HG03097 (cell line): ENCODE data around the gene LGALS9.

ENCODE experiments used
- ATAC-seq: cut with Tn5 transposase; IDR thresholded peaks from one replicate; pipeline ENCODE4 v1.9.1; 2021; ENCODE audit not compliant: unreplicated experiment, low FRiP score

Gene LGALS9

DNA sequence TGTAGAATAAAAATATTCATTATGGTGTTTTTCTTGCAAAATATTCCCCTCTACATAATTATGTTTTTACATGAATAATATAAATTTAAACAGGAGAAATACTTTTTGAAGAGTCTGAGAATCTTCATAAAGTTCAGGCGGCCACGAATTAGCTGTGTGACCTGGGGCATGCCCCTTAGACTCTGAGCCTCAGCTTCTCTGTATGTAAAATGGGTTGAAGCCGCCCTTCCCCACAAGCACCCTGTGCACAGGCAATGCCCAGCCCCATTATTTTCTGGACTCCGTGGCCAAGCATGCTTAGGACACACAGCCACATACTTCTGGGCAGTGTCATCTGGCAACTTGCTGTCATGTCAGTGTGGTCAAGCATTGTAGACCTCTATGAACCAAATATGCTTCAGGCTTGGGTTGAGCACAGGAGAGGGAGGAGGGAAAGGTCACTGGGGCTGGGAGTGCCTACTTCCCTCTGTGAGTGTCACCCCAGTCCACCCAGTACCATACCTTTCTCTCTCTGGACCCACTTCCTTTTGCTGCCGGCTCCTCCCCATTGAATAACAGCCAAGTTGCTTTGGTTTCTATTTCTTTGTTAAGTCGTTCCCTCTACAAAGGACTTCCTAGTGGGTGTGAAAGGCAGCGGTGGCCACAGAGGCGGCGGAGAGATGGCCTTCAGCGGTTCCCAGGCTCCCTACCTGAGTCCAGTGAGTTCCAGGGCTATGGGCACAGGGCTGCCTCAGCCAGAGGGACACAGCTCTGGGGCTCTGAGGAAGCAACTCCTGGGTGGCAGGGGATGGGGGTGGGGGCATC lies at the start of gene LGALS9:
LGALS9 (plus strand) TSS at position 582 of the 804 bp plus-strand sequence; CDS start at position 660, 78 bp downstream.
- ATAC-seq, result no peak

DNA sequence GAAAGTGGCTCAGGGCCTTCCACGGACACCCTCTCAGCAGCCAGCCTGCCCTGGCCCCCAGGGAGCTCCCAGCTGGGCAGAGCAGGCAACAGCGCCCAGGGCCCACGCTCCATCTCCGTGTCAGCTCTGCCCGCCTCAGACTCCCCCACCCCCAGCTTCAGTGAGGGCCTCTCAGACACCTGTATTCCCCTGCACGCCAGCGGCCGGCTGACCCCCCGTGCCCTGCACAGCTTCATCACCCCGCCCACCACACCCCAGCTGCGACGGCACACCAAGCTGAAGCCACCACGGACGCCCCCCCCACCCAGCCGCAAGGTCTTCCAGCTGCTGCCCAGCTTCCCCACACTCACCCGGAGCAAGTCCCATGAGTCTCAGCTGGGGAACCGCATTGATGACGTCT lies 48.3 kb upstream of the LGALS9 start:
- no peak for ATAC-seq

- no peak for ATAC-seq
Observed at GRCh38 chr17:27585153-27585681, 45.8 kb upstream of the LGALS9 start.

- ATAC-seq, result no peak
Observed at GRCh38 chr17:27585792-27586191, 45.2 kb upstream of the LGALS9 start.

- ATAC-seq, result no peak
Observed at GRCh38 chr17:27586203-27586721, 44.7 kb upstream of the LGALS9 start.

DNA sequence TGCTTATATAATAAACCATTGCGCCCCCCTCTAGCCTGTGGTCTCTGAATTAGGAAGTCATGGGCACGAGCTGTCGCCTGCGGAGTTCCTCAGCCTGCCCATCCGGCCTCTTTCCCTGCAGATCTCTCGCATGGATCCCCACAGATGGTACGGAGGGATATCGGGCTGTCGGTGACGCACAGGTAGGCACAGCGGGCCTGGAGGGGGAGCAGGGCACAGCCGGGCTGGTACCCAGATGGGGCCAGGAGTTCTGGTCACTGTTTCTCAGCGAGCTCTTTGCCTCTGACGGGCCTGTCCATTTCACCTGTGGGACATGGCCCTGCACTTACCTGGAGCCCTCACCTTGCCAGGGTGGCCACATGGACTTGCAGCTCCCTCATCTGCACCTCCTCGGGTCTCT lies 42.6 kb upstream of the LGALS9 start:
- ATAC-seq, result no peak

DNA sequence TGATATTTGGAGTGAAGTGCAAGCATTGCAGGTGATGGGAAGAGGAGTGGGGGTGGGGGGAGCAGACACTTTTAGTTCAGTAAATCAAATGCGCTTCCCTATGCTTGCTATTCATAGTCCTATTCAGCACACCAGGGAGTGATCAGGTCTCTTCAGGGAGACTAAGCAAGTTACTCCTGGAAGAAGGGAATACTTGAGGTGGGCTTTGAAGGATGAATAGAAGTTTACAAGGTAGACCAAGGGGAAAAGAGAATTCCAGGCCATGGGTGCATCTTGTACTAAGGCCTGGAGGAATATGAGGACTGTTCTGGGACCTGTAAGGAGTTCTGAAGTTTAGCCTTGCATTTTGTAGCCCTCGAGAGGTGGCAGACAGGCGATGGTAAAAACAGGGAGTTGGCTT lies 40.1 kb upstream of the LGALS9 start:
- ATAC-seq, result no peak

DNA sequence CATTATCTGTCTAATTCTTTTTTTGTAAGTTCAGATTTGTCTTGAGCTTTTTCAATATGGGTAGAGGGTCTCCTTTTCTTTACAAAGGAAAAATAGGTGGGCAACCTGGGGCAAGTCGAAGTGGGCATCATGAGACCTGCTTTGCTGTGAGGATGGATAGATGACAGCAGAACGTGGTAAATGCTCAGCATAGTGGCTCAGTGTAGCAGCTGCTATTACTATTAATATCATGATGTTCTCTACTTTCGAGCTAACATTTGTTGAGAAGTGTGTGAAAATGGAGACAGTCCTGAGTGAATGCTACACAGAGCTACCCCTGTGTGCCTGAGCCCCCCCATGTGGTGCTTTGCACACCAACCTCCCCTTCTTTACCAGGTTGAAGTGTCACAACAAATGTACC lies 39.0 kb upstream of the LGALS9 start:
- ATAC-seq, result no peak

DNA sequence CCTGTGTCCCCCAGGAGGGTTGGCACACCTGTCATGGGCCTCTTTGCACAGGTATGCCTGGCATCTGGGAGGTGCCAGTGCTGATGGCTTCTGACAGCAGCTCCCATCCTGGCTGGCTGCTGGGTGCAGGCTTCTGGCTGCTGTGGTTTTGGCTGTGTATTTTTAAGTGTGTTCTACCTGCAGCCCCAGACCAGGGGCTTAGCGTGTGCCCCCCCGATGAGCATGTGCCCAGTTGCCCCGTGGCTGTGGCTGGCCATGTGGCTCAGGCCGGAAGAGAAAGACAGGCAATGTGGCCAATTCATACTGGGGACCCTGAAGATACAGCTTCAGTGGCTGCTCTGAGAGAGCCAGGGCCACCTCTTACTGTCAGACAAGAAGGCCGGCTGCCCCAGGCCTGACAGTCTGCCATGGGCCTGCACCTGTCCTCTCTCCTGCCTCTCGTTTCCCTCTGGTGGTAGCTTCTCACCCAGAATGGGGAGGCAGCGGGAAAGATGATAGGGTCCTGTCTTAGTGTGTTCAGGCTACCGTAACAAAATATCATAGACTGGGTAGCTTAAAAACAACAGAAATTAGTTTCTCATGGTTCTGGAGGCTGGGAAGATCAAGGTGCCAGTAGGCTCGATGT lies 37.6 kb upstream of the LGALS9 start:
- no peak for ATAC-seq

DNA sequence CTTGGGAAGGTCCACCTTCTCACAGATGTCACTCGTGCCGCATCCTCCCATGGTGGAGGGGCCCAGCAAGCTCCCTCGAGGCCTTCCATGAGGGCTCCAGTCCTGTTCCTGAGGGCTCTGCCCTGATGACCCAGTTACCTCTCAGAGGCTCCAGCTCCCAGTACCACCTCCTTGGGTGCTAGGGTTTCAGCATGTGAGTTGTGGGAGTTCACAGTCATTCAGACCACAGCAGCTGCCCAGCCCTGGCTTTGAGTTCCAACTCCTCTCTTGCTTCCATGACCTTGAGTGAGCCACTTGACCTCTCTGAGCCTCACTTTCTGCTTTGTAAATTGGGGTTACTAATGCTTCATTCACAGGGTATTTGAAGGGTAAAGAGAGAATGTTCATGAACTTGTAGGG lies 37.1 kb upstream of the LGALS9 start:
- no peak for ATAC-seq

GRCh38 chr17:27595208-27595607 lies 35.8 kb upstream of the LGALS9 start:
- ATAC-seq, result no peak

DNA sequence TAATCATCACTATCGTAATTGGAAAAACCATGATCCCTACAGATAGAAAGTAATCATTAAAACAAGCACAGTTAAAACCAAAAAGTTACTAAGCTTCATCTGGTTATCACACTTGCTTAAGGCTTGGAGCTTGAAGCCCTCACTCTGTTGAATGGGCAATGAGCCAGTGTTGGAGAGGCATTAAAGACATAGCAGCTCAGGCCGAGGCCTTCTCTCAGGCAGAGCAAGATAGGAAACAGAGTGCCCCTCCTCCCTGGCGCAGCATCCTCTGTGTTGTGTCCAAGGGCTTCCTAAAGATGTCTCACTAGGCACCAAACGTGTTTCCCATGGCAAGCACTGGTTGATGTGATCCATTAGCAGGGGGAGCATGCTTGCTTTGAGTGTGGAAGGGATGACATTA lies 34.9 kb upstream of the LGALS9 start:
- no peak for ATAC-seq

DNA sequence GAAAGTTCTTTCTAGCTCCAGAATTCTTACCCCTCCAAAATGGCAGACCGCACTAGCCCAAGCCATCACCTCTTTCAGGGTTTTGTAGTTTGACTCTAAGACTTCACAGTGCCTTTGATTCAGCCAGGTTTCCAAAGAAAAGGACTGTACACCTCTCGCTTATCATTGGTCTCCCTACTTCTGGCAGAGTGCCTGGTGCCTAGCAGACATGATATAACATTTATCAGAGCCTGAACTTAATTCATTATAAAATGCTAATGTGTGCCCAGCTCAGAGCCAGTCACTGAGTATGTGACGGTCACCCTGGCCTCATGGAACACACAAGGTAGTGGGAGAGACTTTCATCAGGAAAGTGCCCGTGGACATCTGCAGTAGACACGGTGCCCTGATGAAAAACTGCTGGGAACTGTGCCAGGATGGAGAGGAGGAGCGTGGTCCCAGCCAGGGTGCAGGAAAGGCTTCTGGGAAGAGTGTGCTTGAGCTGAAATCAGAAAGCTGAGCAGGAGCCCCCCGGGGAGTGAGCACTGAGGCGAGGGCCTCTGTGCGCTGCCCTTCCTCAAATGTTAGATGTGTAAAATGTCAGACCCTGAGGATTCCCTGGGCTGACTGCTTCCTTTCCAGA lies 34.3 kb upstream of the LGALS9 start:
- ATAC-seq, result no peak

DNA sequence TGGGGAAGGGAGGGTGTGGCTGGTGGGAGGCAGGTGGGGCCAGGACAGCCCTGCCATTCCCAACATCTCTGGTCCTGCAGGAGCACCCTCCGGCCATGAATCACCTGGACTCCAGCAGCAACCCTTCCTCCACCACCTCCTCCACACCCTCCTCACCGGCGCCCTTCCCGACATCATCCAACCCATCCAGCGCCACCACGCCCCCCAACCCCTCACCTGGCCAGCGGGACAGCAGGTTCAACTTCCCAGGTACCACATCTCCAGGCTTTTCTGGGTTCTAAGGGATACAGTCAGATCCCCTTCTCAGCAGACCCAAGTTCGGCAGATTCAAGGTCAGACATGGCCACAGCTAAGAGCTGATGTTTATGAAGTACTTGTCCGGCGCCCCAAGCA lies 33.8 kb upstream of the LGALS9 start:
- no peak for ATAC-seq

- ATAC-seq, result no peak
Observed at GRCh38 chr17:27597783-27598320, 33.1 kb upstream of the LGALS9 start.

DNA sequence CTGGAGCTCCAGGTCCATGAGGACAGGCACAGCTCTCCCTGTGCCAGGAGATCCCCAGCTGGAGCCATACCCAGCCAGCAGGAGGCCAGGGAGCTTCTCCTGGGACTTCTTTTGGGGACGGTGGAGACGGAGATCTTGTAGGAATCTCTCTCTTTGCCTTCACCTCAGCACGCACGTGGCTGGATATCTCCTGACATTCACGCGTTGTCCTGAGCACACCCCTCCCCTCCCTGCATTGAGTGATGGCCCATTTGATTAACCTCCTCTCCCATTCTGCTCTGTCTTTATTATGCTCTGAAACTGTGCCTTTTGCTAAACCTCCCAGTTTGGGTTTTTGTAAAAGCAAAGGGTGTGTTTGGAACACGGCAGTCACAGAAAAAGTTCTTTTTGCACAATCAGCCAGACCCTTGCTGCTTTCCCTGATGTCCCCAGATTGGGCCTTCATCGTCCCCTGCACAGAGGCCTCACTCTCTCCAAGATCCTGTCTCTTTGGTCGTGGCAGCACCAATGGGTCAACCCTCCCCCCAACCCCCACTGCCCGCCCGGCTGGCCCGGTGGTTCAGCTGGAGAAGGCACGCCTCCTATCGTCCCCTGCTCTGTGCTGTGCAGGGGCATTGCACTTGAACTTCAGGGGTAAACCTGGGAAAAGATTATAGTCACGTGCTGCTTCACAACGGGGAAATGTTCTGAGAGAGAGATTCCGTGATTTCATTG lies 32.5 kb upstream of the LGALS9 start:
- no peak for ATAC-seq

DNA sequence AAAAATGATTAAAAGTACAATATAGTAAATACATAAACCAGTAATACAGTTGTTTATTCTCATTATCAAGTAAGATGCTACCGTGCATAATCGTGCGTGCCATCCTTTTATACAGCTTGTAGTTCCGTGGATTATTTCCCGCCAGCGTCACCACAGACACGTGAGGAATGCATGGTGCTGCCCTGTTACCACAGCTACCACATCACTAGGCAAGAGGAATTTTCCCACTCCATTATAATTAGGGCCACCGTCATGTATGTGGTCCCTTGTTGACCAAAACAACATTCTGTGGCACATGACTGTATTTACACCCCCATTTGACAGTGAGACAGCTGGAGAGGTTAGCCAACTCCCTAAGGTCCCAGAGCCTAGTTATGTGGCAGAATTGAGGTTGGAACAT lies 30.5 kb upstream of the LGALS9 start:
- no peak for ATAC-seq

GRCh38 chr17:27601069-27601974 lies 29.7 kb upstream of the LGALS9 start:
- ATAC-seq, result no peak

DNA sequence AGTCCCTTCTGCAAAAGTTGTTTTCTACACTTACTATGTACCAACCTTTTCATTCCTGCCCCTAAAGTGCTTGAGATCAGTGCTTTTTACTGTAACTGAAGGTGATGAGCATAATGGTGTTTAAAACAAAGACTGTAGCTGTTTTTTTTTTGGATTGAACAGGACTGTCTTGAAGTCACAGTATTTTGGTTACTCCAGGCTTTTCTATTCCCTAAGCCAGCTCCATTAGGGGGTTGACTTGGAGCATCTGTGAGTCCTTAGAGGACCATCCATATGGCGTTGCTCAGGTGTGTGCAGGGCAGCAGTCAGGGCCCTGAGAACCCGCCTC lies 29.0 kb upstream of the LGALS9 start:
- no peak for ATAC-seq
